ENCODE data around the gene PSMB7.

DNA sequence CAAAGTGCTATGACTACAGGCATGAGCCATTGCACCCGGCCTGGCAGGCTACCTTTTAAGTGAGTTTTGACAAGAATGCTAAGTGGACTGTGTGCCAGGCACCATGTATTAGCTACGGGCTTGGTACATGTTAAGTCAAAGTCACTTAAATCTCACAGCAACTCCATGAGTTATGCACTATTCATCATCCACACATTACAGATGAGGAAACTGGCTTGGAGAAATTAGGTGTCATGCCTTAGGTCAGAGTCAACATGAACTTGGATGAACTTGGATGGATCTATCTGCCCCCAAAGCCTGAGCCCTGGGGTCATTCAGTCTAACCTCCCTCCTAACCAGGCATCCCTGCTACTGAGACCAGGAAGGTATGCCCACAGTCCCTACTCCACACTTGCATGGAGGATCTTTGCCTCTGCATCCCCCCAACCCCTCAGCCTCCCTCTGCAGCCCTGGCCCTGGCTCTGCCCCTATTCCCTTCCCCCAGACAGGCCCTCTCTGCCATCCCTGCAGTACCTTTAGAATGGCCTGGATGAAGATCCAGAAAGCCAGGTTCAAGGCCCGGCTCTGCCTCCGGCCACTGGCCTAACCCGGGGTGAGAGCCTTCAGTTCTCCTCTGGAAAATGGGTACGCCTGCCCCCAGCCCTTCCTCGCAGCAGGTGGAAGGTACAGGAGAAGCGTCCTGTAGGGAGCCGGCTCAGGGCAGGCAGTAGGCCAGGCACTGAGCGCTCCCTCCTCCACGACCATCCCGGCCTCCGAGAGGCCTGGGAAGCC lies 34.3 kb upstream of the PSMB7 start:
- TF ChIP-seq, protein P1, sequence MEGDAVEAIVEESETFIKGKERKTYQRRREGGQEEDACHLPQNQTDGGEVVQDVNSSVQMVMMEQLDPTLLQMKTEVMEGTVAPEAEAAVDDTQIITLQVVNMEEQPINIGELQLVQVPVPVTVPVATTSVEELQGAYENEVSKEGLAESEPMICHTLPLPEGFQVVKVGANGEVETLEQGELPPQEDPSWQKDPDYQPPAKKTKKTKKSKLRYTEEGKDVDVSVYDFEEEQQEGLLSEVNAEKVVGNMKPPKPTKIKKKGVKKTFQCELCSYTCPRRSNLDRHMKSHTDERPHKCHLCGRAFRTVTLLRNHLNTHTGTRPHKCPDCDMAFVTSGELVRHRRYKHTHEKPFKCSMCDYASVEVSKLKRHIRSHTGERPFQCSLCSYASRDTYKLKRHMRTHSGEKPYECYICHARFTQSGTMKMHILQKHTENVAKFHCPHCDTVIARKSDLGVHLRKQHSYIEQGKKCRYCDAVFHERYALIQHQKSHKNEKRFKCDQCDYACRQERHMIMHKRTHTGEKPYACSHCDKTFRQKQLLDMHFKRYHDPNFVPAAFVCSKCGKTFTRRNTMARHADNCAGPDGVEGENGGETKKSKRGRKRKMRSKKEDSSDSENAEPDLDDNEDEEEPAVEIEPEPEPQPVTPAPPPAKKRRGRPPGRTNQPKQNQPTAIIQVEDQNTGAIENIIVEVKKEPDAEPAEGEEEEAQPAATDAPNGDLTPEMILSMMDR (IDR thresholded peaks at IDR 0.05; ENCODE audit: borderline replicate concordance, extremely low read depth, low read length, poor library complexity, severe bottlenecking), result no peak
- TF ChIP-seq EZH2 (IDR thresholded peaks at IDR 0.05; ENCODE audit: borderline replicate concordance, low read depth, low read length, severe bottlenecking), result no peak
